CD14-positive monocyte (primary cell): ENCODE results near the gene TFR2. TPM values are rescaled to one million over a fixed set of nuclear protein-coding genes. Genes with fewer than 3 reads are reported as not detected.

Source experiments
- DNase-seq, 3 donors: peaks; one replicate each; pipeline ENCODE4 v3.0.0-alpha.2; 2011 to 2022
- H2AFZ ChIP-seq: 2 replicates; pipeline ENCODE4 v1.6.0; 2012; ENCODE audit warnings: mild to moderate bottlenecking, low read depth, low read length, inconsistent platforms; ENCODE audit not compliant: insufficient read depth, poor library complexity, severe bottlenecking
- H3K27ac ChIP-seq, 2 donors: 1 replicate in 1 of 2; 2 replicates in 1 of 2; pipeline ENCODE4 v1.5.1; 2012 to 2013; ENCODE audit warnings: low read length in 2 of 2, control low read depth in 1 of 2, inconsistent platforms in 1 of 2, low read depth in 1 of 2, mild to moderate bottlenecking in 1 of 2
- H3K27me3 ChIP-seq, 2 donors: one replicate each; pipeline versions ENCODE4 v1.6.0 to v1.6.1; 2011 to 2013; ENCODE audit warnings: low read length in 2 of 2; ENCODE audit not compliant: control insufficient read depth in 2 of 2, insufficient read depth in 2 of 2
- H3K36me3 ChIP-seq, 2 donors: replicated peaks in 1 of 2; 1 replicate in 1 of 2; 2 replicates in 1 of 2; pipeline versions ENCODE4 v1.5.1 to v1.6.1; 2012 to 2013; ENCODE audit warnings: low read length in 2 of 2, control low read depth in 1 of 2, inconsistent platforms in 1 of 2, mild to moderate bottlenecking in 1 of 2; ENCODE audit not compliant: insufficient read depth in 2 of 2, control insufficient read depth in 1 of 2
- H3K4me1 ChIP-seq, 2 donors: 1 replicate in 1 of 2; 2 replicates in 1 of 2; pipeline versions ENCODE4 v1.5.1 to v1.6.1; 2012 to 2013; ENCODE audit warnings: low read length in 2 of 2, control low read depth in 1 of 2, inconsistent platforms in 1 of 2, mild to moderate bottlenecking in 1 of 2, moderate library complexity in 1 of 2; ENCODE audit not compliant: insufficient read depth in 2 of 2, control insufficient read depth in 1 of 2
- H3K4me2 ChIP-seq: replicated peaks from 2 replicates; pipeline ENCODE3; 2012; ENCODE audit warnings: low read length, moderate library complexity, mild to moderate bottlenecking; ENCODE audit not compliant: poor library complexity, severe bottlenecking; ENCODE audit errors: extremely low read depth
- H3K4me3 ChIP-seq, 3 experiments: fragments of 200-600 bp in 1 of 3; sonication (generic) in 1 of 3; replicated peaks in 1 of 3; 1 replicate in 2 of 3; 2 replicates in 1 of 3; pipeline ENCODE4 v1.5.1; 2011 to 2013; ENCODE audit warnings: low read length in 3 of 3, mild to moderate bottlenecking in 3 of 3, control low read depth in 2 of 3, low read depth in 2 of 3, inconsistent platforms in 1 of 3, moderate library complexity in 1 of 3
- H3K79me2 ChIP-seq: 2 replicates; pipeline ENCODE4 v1.6.0; 2012; ENCODE audit warnings: mild to moderate bottlenecking, control low read depth, inconsistent platforms, low read length, moderate library complexity; ENCODE audit not compliant: insufficient read depth
- H3K9ac ChIP-seq: 2 replicates; pipeline ENCODE4 v1.6.0; 2017; ENCODE audit warnings: low read length, mild to moderate bottlenecking; ENCODE audit not compliant: insufficient read depth, poor library complexity, severe bottlenecking
- H3K9me3 ChIP-seq, 2 donors: replicated peaks in 1 of 2; 1 replicate in 1 of 2; 2 replicates in 1 of 2; pipeline versions ENCODE4 v1.5.1 to v1.6.1; 2012 to 2013; ENCODE audit warnings: low read length in 2 of 2, control low read depth in 1 of 2; ENCODE audit not compliant: control insufficient read depth in 1 of 2, insufficient read depth in 1 of 2
- H4K20me1 ChIP-seq: 2 replicates; pipeline ENCODE4 v1.6.0; 2012; ENCODE audit warnings: mild to moderate bottlenecking, low read length, control low read depth, moderate library complexity; ENCODE audit not compliant: insufficient read depth
- H3K27ac Mint-ChIP-seq, 7 donors: one replicate each; pipeline ENCODE4 v1.8.0; 2020; ENCODE audit warnings: mild to moderate bottlenecking in 7 of 7, mixed read lengths in 7 of 7, moderate library complexity in 6 of 7, inconsistent platforms in 2 of 7
- H3K27me3 Mint-ChIP-seq, 3 donors: one replicate each; pipeline ENCODE4 v1.8.0; 2021 to 2022; ENCODE audit warnings: low read depth in 3 of 3, mild to moderate bottlenecking in 3 of 3, mixed read lengths in 3 of 3, moderate library complexity in 3 of 3, inconsistent platforms in 1 of 3
- H3K36me3 Mint-ChIP-seq, 2 donors: one replicate each; pipeline ENCODE4 v1.8.0; 2020; ENCODE audit warnings: mixed read lengths in 2 of 2, inconsistent platforms in 1 of 2, mild to moderate bottlenecking in 1 of 2
- H3K4me1 Mint-ChIP-seq: one replicate; pipeline ENCODE4 v1.8.0; 2020; ENCODE audit warnings: mild to moderate bottlenecking, mixed read lengths
- H3K4me3 Mint-ChIP-seq, 2 donors: one replicate each; pipeline ENCODE4 v1.8.0; 2020; ENCODE audit warnings: mild to moderate bottlenecking in 2 of 2, mixed read lengths in 2 of 2, moderate library complexity in 1 of 2
- H3K9me3 Mint-ChIP-seq, 7 donors: one replicate each; pipeline ENCODE4 v1.8.0; 2020 to 2022; ENCODE audit warnings: mixed read lengths in 7 of 7, mild to moderate bottlenecking in 6 of 7, moderate library complexity in 6 of 7, inconsistent platforms in 2 of 7
- CTCF ChIP-seq: fragments of 200-600 bp; IDR thresholded peaks from one replicate; pipeline ENCODE4 v1.8.0; 2022; ENCODE audit warnings: antibody characterized with exemption, mild to moderate bottlenecking
- WGBS: methylation state at CpG from one replicate; pipeline ENCODE4 v1.1.5; 2013; ENCODE audit warnings: missing lambda C conversion rate; ENCODE audit not compliant: insufficient coverage; 5-methylcytosine and 5-hydroxymethylcytosine counted together
- intact Hi-C, 2 donors: fragments of 100-400 bp; cut with micrococcal nuclease; formaldehyde crosslinking; loops; one replicate each; pipeline versions ENCODE4 v1.15.0 to v1.15.1; 2023
- polyA plus RNA-seq, 3 donors: library from polyadenylated mRNA; depleted of rRNA in 1 of 3; unstranded in 2 of 3; stranded (reverse) in 1 of 3; fragments of 300-500 nt in 2 of 3; fragments of >200 nt in 1 of 3; fragmentation: Illumina TruSeq in 2 of 3; gene quantifications; 1 replicate in 2 of 3; 2 replicates in 1 of 3; pipeline ENCODE4 v1.2.3, GENCODE V29; 2012 to 2021

TFR2 gene
- polyA plus RNA-seq, 3 donors: 0.79 to 1.4 TPM; not detected in 1

- Histone ChIP-seq H3K27ac (peak overlapping the region; percentile 84 to 88), H3K4me2 (peak overlapping the region; percentile 93), H3K4me1 (peaks cover 34 to 53% of the 10 kb centered on the region in 2 donors), H3K9ac (peak overlapping the region; percentile 84), H3K4me3 (peak overlapping the region; percentile 77 to 100 (median 93)), H2AFZ (peak overlapping the region; percentile 83), H3K79me2 (peaks cover 58% of the 10 kb centered on the region), H4K20me1 (peaks cover 62% of the 10 kb centered on the region), H3K9me3 (no peaks in the 10 kb centered on the region), H3K27me3 (no peaks in the 10 kb centered on the region), H3K36me3 (peaks cover 32 to 35% of the 10 kb centered on the region in 2 donors)
- peak; percentile 8 to 64 (median 61) for DNase-seq
- intact Hi-C loops: loop anchor here in 1 of 2 donors (10.0 kb wide), 1 partner anchor 661 kb away; the partner anchor contains the start of gene FIS1
- peak overlapping the region; percentile 93 to 99 for H3K4me3 Mint-ChIP-seq
- 0% methylated on average over 7 of the region's 15 CpGs for WGBS
- no peak for TF ChIP-seq CTCF
- peaks cover 41% of the 10 kb centered on the region for H3K4me1 Mint-ChIP-seq
- peaks cover under 1 to 5% (median 2%) of the 10 kb centered on the region in 3 donors for H3K27me3 Mint-ChIP-seq
- peaks cover 0 to 3% (median 0%) of the 10 kb centered on the region in 7 donors for H3K9me3 Mint-ChIP-seq
- peaks cover under 1 to 5% of the 10 kb centered on the region in 2 donors for H3K36me3 Mint-ChIP-seq
- H3K27ac Mint-ChIP-seq: peak overlapping the region; percentile 93 to 98 (median 98)
These were observed 57.2 kb downstream of the TFR2 start for GRCh38 chr7:100584054-100584682.

GRCh38 chr7:100583132-100584053, 58.0 kb downstream of the TFR2 start:
- Histone ChIP-seq H3K4me3 (peak overlapping the region; percentile 77 to 100 (median 93)), H3K9ac (peak overlapping the region; percentile 84), H3K36me3 (peaks cover 40 to 43% of the 10 kb centered on the region in 2 donors), H3K9me3 (no peaks in the 10 kb centered on the region), H3K4me1 (peaks cover 34 to 53% of the 10 kb centered on the region in 2 donors), H2AFZ (peak overlapping the region; percentile 83), H3K27me3 (no peaks in the 10 kb centered on the region), H3K4me2 (peak overlapping the region; percentile 93), H3K27ac (peak overlapping the region; percentile 84 to 88), H3K79me2 (peaks cover 58% of the 10 kb centered on the region), H4K20me1 (peaks cover 70% of the 10 kb centered on the region)
- peak overlapping the region; percentile 93 to 99 for H3K4me3 Mint-ChIP-seq
- TF ChIP-seq CTCF: no peak
- peak; percentile 49 to 70 (median 70) for DNase-seq
- peaks cover 0 to 2% (median 1%) of the 10 kb centered on the region in 3 donors for H3K27me3 Mint-ChIP-seq
- peaks cover 41% of the 10 kb centered on the region for H3K4me1 Mint-ChIP-seq
- peak overlapping the region; percentile 93 to 98 (median 98) for H3K27ac Mint-ChIP-seq
- 2% methylated on average over 16 of the region's 23 CpGs for WGBS
- intact Hi-C loops: loop anchor here in 1 of 2 donors (10.0 kb wide), 1 partner anchor 661 kb away; the partner anchor contains the start of gene FIS1
- peaks cover 5 to 8% of the 10 kb centered on the region in 2 donors for H3K36me3 Mint-ChIP-seq
- peaks cover 0 to 3% (median 0%) of the 10 kb centered on the region in 7 donors for H3K9me3 Mint-ChIP-seq
